Measurements from ENCODE around the gene OSCAR.
"Not testable (repeated sequence)": the region's sequence is repeated elsewhere in the genome, so short reads cannot be mapped to it uniquely, and the experiment has no call there.

The OSCAR gene

GRCh38 chr19:54104998-54105715 lies 4.6 kb upstream of the OSCAR start:
- Histone ChIP-seq H3K4me3 (ENCODE audit: extremely low read depth, insufficient read depth, low read length, poor library complexity, severe bottlenecking) (no peak overlapping the region), H3K27ac (ENCODE audit: low read depth, low read length, severe bottlenecking) (no peak overlapping the region), H3K36me3 (ENCODE audit: control insufficient read depth, insufficient read depth, low read length) (peaks cover 43% of the 10 kb centered on the region), H3K9me3 (ENCODE audit: control insufficient read depth, low read length) (no peaks in the 10 kb centered on the region), H3K4me1 (ENCODE audit: control insufficient read depth, insufficient read depth, low read length, poor library complexity, severe bottlenecking) (no peaks in the 10 kb centered on the region)
- WGBS, 2 experiments (ENCODE audit: insufficient coverage in 2 of 2): 93 to 95% methylated on average over 7 of the region's 11 CpGs

GRCh38 chr19:54102421-54103169 lies 2.0 kb upstream of the OSCAR start, which contains the start of gene NDUFA3:
Gene NDUFA3 (plus strand): TSS chr19:54102855. CDS start chr19:54102879, 24 bp downstream.
- peaks cover 21% of the 10 kb centered on the region for H3K36me3 ChIP-seq (ENCODE audit: control insufficient read depth, insufficient read depth, low read length)
- peak within 1 kb of the TSS; percentile 93 for H3K4me3 ChIP-seq (ENCODE audit: extremely low read depth, insufficient read depth, low read length, poor library complexity, severe bottlenecking)
- no peaks in the 10 kb centered on the region for H3K4me1 ChIP-seq (ENCODE audit: control insufficient read depth, insufficient read depth, low read length, poor library complexity, severe bottlenecking)
- 4 to 6% methylated on average over 36 to 52 of the region's 54 CpGs for WGBS, 2 experiments (ENCODE audit: insufficient coverage in 2 of 2)
- H3K9me3 ChIP-seq (ENCODE audit: control insufficient read depth, low read length): no peaks in the 10 kb centered on the region
- H3K27ac ChIP-seq (ENCODE audit: low read depth, low read length, severe bottlenecking): no peak within 1 kb of the TSS

GRCh38 chr19:54099903-54100255 lies 724 bp downstream of the OSCAR start:
- not testable (repeated sequence) for H3K9me3 ChIP-seq (ENCODE audit: control insufficient read depth, low read length); H3K27ac ChIP-seq (ENCODE audit: low read depth, low read length, severe bottlenecking); H3K4me1 ChIP-seq (ENCODE audit: control insufficient read depth, insufficient read depth, low read length, poor library complexity, severe bottlenecking); H3K4me3 ChIP-seq (ENCODE audit: extremely low read depth, insufficient read depth, low read length, poor library complexity, severe bottlenecking); H3K36me3 ChIP-seq (ENCODE audit: control insufficient read depth, insufficient read depth, low read length)
- 82% methylated on average over 7 to 9 of the region's 9 CpGs for WGBS, 2 experiments (ENCODE audit: insufficient coverage in 2 of 2)

GRCh38 chr19:54099190-54099902 lies 1.3 kb downstream of the OSCAR start:
- WGBS, 2 experiments (ENCODE audit: insufficient coverage in 2 of 2): 87 to 91% methylated on average over 7 to 8 of the region's 12 CpGs
- no peaks in the 10 kb centered on the region for H3K9me3 ChIP-seq (ENCODE audit: control insufficient read depth, low read length)
- no peak overlapping the region for H3K4me3 ChIP-seq (ENCODE audit: extremely low read depth, insufficient read depth, low read length, poor library complexity, severe bottlenecking)
- peaks cover 4% of the 10 kb centered on the region for H3K4me1 ChIP-seq (ENCODE audit: control insufficient read depth, insufficient read depth, low read length, poor library complexity, severe bottlenecking)
- no peak overlapping the region for H3K27ac ChIP-seq (ENCODE audit: low read depth, low read length, severe bottlenecking)
- H3K36me3 ChIP-seq (ENCODE audit: control insufficient read depth, insufficient read depth, low read length): no peaks in the 10 kb centered on the region

- no peaks in the 10 kb centered on the region for H3K36me3 ChIP-seq (ENCODE audit: control insufficient read depth, insufficient read depth, low read length)
- no peak overlapping the region for H3K27ac ChIP-seq (ENCODE audit: low read depth, low read length, severe bottlenecking)
- no peaks in the 10 kb centered on the region for H3K9me3 ChIP-seq (ENCODE audit: control insufficient read depth, low read length)
- WGBS, 2 experiments (ENCODE audit: insufficient coverage in 2 of 2): 12 to 20% methylated on average over 14 of the region's 14 CpGs
- H3K4me1 ChIP-seq (ENCODE audit: control insufficient read depth, insufficient read depth, low read length, poor library complexity, severe bottlenecking): peaks cover 4% of the 10 kb centered on the region
- H3K4me3 ChIP-seq (ENCODE audit: extremely low read depth, insufficient read depth, low read length, poor library complexity, severe bottlenecking): peak overlapping the region; percentile 30
These were observed 3.9 kb downstream of the OSCAR start for GRCh38 chr19:54096617-54097106.

- not testable (repeated sequence) for H3K9me3 ChIP-seq (ENCODE audit: control insufficient read depth, low read length); H3K36me3 ChIP-seq (ENCODE audit: control insufficient read depth, insufficient read depth, low read length); H3K27ac ChIP-seq (ENCODE audit: low read depth, low read length, severe bottlenecking); H3K4me1 ChIP-seq (ENCODE audit: control insufficient read depth, insufficient read depth, low read length, poor library complexity, severe bottlenecking)
- peak overlapping the region; percentile 30 for H3K4me3 ChIP-seq (ENCODE audit: extremely low read depth, insufficient read depth, low read length, poor library complexity, severe bottlenecking)
- 1 to 2% methylated on average over 41 to 45 of the region's 46 CpGs for WGBS, 2 experiments (ENCODE audit: insufficient coverage in 2 of 2)
These were observed 4.6 kb downstream of the OSCAR start for GRCh38 chr19:54095859-54096616.

- no peak overlapping the region for H3K27ac ChIP-seq (ENCODE audit: low read depth, low read length, severe bottlenecking)
- H3K9me3 ChIP-seq (ENCODE audit: control insufficient read depth, low read length): no peaks in the 10 kb centered on the region
- H3K4me3 ChIP-seq (ENCODE audit: extremely low read depth, insufficient read depth, low read length, poor library complexity, severe bottlenecking): peak overlapping the region; percentile 30
- H3K36me3 ChIP-seq (ENCODE audit: control insufficient read depth, insufficient read depth, low read length): no peaks in the 10 kb centered on the region
- H3K4me1 ChIP-seq (ENCODE audit: control insufficient read depth, insufficient read depth, low read length, poor library complexity, severe bottlenecking): peaks cover 4% of the 10 kb centered on the region
- whole genome bisulfite sequencing, 2 experiments (ENCODE audit: insufficient coverage in 2 of 2): 78 to 85% methylated on average over 18 to 22 of the region's 22 CpGs
These were observed 5.3 kb downstream of the OSCAR start for GRCh38 chr19:54095136-54095858.

- Histone ChIP-seq H3K4me3 (ENCODE audit: extremely low read depth, insufficient read depth, low read length, poor library complexity, severe bottlenecking) (no peak overlapping the region), H3K36me3 (ENCODE audit: control insufficient read depth, insufficient read depth, low read length) (no peaks in the 10 kb centered on the region), H3K4me1 (ENCODE audit: control insufficient read depth, insufficient read depth, low read length, poor library complexity, severe bottlenecking) (peaks cover 4% of the 10 kb centered on the region), H3K27ac (ENCODE audit: low read depth, low read length, severe bottlenecking) (no peak overlapping the region), H3K9me3 (ENCODE audit: control insufficient read depth, low read length) (no peaks in the 10 kb centered on the region)
- 91 to 92% methylated on average over 17 of the region's 17 CpGs for WGBS, 2 experiments (ENCODE audit: insufficient coverage in 2 of 2)
These were observed 6.1 kb downstream of the OSCAR start for GRCh38 chr19:54094426-54095000.

GRCh38 chr19:54084410-54084809 lies 16.2 kb downstream of the OSCAR start:
- Histone ChIP-seq H3K36me3 (ENCODE audit: control insufficient read depth, insufficient read depth, low read length) (no peaks in the 10 kb centered on the region), H3K4me3 (ENCODE audit: extremely low read depth, insufficient read depth, low read length, poor library complexity, severe bottlenecking) (no peak overlapping the region), H3K9me3 (ENCODE audit: control insufficient read depth, low read length) (peaks cover 7% of the 10 kb centered on the region), H3K27ac (ENCODE audit: low read depth, low read length, severe bottlenecking) (no peak overlapping the region), H3K4me1 (ENCODE audit: control insufficient read depth, insufficient read depth, low read length, poor library complexity, severe bottlenecking) (no peaks in the 10 kb centered on the region)
- WGBS, 2 experiments (ENCODE audit: insufficient coverage in 2 of 2): 97 to 100% methylated on average over 3 of the region's 3 CpGs

All from mesodermal cell (in vitro differentiated cells).